LoVo (cell line): ENCODE results near the gene ARRDC5.
"Not testable (repeated sequence)": the region's sequence is repeated elsewhere in the genome, so short reads cannot be mapped to it uniquely, and the experiment has no call there.

Source experiments
- DNase-seq: peaks from one replicate; pipeline ENCODE4 v3.0.0-alpha.2; 2016; ENCODE audit warnings: low spot score

ARRDC5 gene

GRCh38 chr19:4909897-4910593 is 7.3 kb upstream of the ARRDC5 start:
- peak; percentile 93 for DNase-seq

- no peak for DNase-seq
Measured at GRCh38 chr19:4909156-4909896, 6.6 kb upstream of the ARRDC5 start, which contains the start of gene UHRF1. Gene UHRF1, plus strand, starts transcription at chr19:4909501. Its CDS starts 1,385 bp downstream, at chr19:4910886.

GRCh38 chr19:4908781-4909155 is 6.1 kb upstream of the ARRDC5 start:
- DNase-seq: no peak

GRCh38 chr19:4908360-4908759 is 5.7 kb upstream of the ARRDC5 start:
- DNase-seq: no peak

- no peak for DNase-seq
Measured at GRCh38 chr19:4906963-4907362, 4.3 kb upstream of the ARRDC5 start.

- DNase-seq: no peak
Measured at GRCh38 chr19:4904481-4904880, 1.8 kb upstream of the ARRDC5 start.

- DNase-seq: not testable (repeated sequence)
Measured at GRCh38 chr19:4900879-4901278, 1.8 kb downstream of the ARRDC5 start.

GRCh38 chr19:4897146-4897545 is 5.5 kb downstream of the ARRDC5 start:
- DNase-seq: no peak

- DNase-seq: peak; percentile 16
Measured at GRCh38 chr19:4896372-4896771, 6.3 kb downstream of the ARRDC5 start.

GRCh38 chr19:4892962-4893361 is 9.7 kb downstream of the ARRDC5 start:
- DNase-seq: not testable (repeated sequence)

GRCh38 chr19:4891066-4891465 is 11.6 kb downstream of the ARRDC5 start:
- DNase-seq: no peak

- no peak for DNase-seq
Measured at GRCh38 chr19:4889034-4889815, 13.5 kb downstream of the ARRDC5 start.

- not testable (repeated sequence) for DNase-seq
Measured at GRCh38 chr19:4887803-4888202, 14.9 kb downstream of the ARRDC5 start.

- not testable (repeated sequence) for DNase-seq
Measured at GRCh38 chr19:4884993-4885392, 17.7 kb downstream of the ARRDC5 start.

- DNase-seq: not testable (repeated sequence)
Measured at GRCh38 chr19:4882874-4883273, 19.8 kb downstream of the ARRDC5 start.

- no peak for DNase-seq
Measured at GRCh38 chr19:4879041-4879440, 23.7 kb downstream of the ARRDC5 start.

- DNase-seq: no peak
Measured at GRCh38 chr19:4878491-4878968, 24.2 kb downstream of the ARRDC5 start.

GRCh38 chr19:4877753-4878490 is 24.8 kb downstream of the ARRDC5 start:
- DNase-seq: no peak

GRCh38 chr19:4873930-4874329 is 28.8 kb downstream of the ARRDC5 start:
- DNase-seq: no peak

GRCh38 chr19:4871711-4872110 is 31.0 kb downstream of the ARRDC5 start:
- DNase-seq: no peak

- DNase-seq: peak; percentile 83
Measured at GRCh38 chr19:4870025-4870700, 32.5 kb downstream of the ARRDC5 start.
